Dermis blood vessel endothelial cell (primary cell): ENCODE measurements around the gene PAGE1. TPM values are rescaled to one million over a fixed set of nuclear protein-coding genes. Genes with fewer than 3 reads are reported as not detected.

Experiments
- total RNA-seq: library from RNA; depleted of rRNA; stranded (reverse); fragments of >200 nt; gene quantifications from 2 replicates; pipeline ENCODE4 v1.2.3, GENCODE V29; 2014

PAGE1 gene
- total RNA-seq, 1 donor from 2014 or later: not detected

Other genes with a start within 250 kb of the PAGE1 start
- not detected in 2 replicates for gene GAGE12C, start 163.8 kb downstream of the PAGE1 start, total RNA-seq
- not detected in 2 replicates for gene GAGE12D, start 154.3 kb downstream of the PAGE1 start, total RNA-seq
- not detected in 2 replicates for gene GAGE12E, start 144.7 kb downstream of the PAGE1 start, total RNA-seq
- gene GAGE12F, start 135.1 kb downstream of the PAGE1 start, total RNA-seq: not detected in 2 replicates
- gene GAGE12G, start 125.6 kb downstream of the PAGE1 start, total RNA-seq: not detected in 2 replicates
- gene GAGE12H, start 116.0 kb downstream of the PAGE1 start, total RNA-seq: not detected in 2 replicates
- not detected in 2 replicates for gene GAGE2A, start 106.5 kb downstream of the PAGE1 start, total RNA-seq
- not detected in 2 replicates for gene GAGE1, start 97.0 kb downstream of the PAGE1 start, total RNA-seq
- gene PAGE4, start 133.3 kb upstream of the PAGE1 start, total RNA-seq: not detected in 2 replicates
- gene USP27X, start 183.5 kb upstream of the PAGE1 start, total RNA-seq: 2.7 and 3.7 TPM in 2 replicates
- gene CLCN5, start 226.6 kb upstream of the PAGE1 start, total RNA-seq: 8.1 and 8.7 TPM in 2 replicates